Osteocyte (in vitro differentiated cells): Measurements from ENCODE around the gene KCNIP4. TPM values are rescaled to one million over a fixed set of nuclear protein-coding genes. Genes with fewer than 3 reads are reported as not detected.

ENCODE experiments used
- DNase-seq: peaks from one replicate; pipeline ENCODE4 v3.0.0; 2021; ENCODE audit warnings: mixed read lengths; ENCODE audit not compliant: unreplicated experiment; ENCODE audit errors: extremely low spot score
- H3K27ac Mint-ChIP-seq: one replicate; pipeline ENCODE4 v1.8.0; 2021; ENCODE audit warnings: mild to moderate bottlenecking, mixed read lengths; ENCODE audit not compliant: unreplicated experiment
- H3K27me3 Mint-ChIP-seq: one replicate; pipeline ENCODE4 v1.8.0; 2021; ENCODE audit warnings: mixed read lengths; ENCODE audit not compliant: unreplicated experiment
- H3K36me3 Mint-ChIP-seq: one replicate; pipeline ENCODE4 v1.8.0; 2021; ENCODE audit warnings: mixed read lengths; ENCODE audit not compliant: unreplicated experiment
- H3K4me1 Mint-ChIP-seq: one replicate; pipeline ENCODE4 v1.8.0; 2021; ENCODE audit warnings: mixed read lengths; ENCODE audit not compliant: unreplicated experiment
- H3K4me3 Mint-ChIP-seq: one replicate; pipeline ENCODE4 v1.8.0; 2021; ENCODE audit warnings: mild to moderate bottlenecking, moderate library complexity, mixed read lengths; ENCODE audit not compliant: unreplicated experiment
- H3K9me3 Mint-ChIP-seq: one replicate; pipeline ENCODE4 v1.8.0; 2021; ENCODE audit warnings: mixed read lengths; ENCODE audit not compliant: unreplicated experiment
- microRNA-seq: library from miRNA; unstranded; fragments of <30 nt; microRNA quantifications from one replicate; pipeline ENCODE4 v1.1.0, GENCODE V29; 2020; ENCODE audit not compliant: unreplicated experiment
- total RNA-seq: library from RNA; stranded (reverse); gene quantifications from 2 replicates; pipeline ENCODE4 v1.2.1, GENCODE V29; 2021
- TF ChIP-seq, protein P1 (sequence below): fragments of 200-600 bp; sonication (generic); IDR thresholded peaks from 2 replicates; pipeline ENCODE4 v1.5.0; 2021; ENCODE audit warnings: antibody characterized with exemption, mild to moderate bottlenecking, moderate library complexity

Gene KCNIP4
- total RNA-seq, 1 donor from 2014 or later = 0.24 TPM

- TF ChIP-seq, protein P1, sequence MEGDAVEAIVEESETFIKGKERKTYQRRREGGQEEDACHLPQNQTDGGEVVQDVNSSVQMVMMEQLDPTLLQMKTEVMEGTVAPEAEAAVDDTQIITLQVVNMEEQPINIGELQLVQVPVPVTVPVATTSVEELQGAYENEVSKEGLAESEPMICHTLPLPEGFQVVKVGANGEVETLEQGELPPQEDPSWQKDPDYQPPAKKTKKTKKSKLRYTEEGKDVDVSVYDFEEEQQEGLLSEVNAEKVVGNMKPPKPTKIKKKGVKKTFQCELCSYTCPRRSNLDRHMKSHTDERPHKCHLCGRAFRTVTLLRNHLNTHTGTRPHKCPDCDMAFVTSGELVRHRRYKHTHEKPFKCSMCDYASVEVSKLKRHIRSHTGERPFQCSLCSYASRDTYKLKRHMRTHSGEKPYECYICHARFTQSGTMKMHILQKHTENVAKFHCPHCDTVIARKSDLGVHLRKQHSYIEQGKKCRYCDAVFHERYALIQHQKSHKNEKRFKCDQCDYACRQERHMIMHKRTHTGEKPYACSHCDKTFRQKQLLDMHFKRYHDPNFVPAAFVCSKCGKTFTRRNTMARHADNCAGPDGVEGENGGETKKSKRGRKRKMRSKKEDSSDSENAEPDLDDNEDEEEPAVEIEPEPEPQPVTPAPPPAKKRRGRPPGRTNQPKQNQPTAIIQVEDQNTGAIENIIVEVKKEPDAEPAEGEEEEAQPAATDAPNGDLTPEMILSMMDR = no peak
- Mint-ChIP-seq H3K27me3 (peaks cover 73% of the 10 kb centered on the region), H3K36me3 (no peaks in the 10 kb centered on the region), H3K9me3 (no peaks in the 10 kb centered on the region), H3K27ac (no peak overlapping the region), H3K4me3 (no peak overlapping the region), H3K4me1 (no peaks in the 10 kb centered on the region)
- DNase-seq = no peak
Observed at GRCh38 chr4:20681271-20681670, 1267.3 kb downstream of the KCNIP4 start.

DNA sequence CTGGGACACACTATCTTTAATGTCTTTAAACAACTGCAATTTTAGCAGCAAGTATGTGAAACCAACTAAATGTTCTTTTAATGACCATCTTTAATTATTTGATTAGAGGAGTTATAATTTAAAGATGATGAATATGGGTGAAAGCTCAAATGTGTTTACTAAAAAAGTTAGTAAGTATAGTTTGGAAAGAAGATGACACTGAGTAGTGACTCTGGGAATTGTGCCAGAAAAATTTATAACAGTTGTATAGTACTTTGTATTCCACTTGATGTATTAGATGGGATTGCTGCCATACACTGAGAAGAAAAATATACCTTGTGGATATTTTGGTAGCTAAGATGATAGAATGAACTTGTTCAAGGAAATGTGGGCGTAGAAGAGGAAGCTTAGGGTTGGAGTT is 1267.8 kb downstream of the KCNIP4 start:
- Mint-ChIP-seq H3K4me3 (no peak overlapping the region), H3K27me3 (peaks cover 79% of the 10 kb centered on the region), H3K36me3 (no peaks in the 10 kb centered on the region), H3K9me3 (no peaks in the 10 kb centered on the region), H3K4me1 (no peaks in the 10 kb centered on the region), H3K27ac (no peak overlapping the region)
- TF ChIP-seq, protein P1 = no peak
- no peak for DNase-seq

DNA sequence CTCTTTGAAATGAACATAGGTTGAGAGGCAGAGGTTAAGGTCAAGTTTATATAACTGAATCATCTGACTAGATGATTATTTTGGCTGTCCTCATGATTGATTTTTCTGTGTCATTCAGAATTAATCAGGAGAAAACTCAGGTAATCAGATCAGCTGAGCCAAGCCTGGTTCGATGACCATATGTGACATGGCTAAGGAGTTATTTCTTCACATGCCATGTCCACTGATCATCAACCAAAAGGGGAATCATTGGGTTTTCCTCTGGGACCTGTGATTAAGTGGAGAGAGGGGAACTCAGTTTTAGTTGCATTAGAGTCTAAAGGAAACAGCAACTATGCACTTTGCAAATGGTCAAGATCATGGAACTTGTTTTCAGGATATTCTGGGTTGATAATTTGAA is 1268.6 kb downstream of the KCNIP4 start:
- Mint-ChIP-seq H3K4me1 (no peaks in the 10 kb centered on the region), H3K27me3 (peaks cover 80% of the 10 kb centered on the region), H3K27ac (no peak overlapping the region), H3K4me3 (no peak overlapping the region), H3K36me3 (no peaks in the 10 kb centered on the region), H3K9me3 (no peaks in the 10 kb centered on the region)
- DNase-seq = no peak
- TF ChIP-seq, protein P1 = no peak

Small RNA genes lying within 50 kb of the gene (microRNA-seq; reads per million reads assigned to microRNA genes)
- not detected for gene MIR7978
